ENCODE results near the gene DSG3. TPM values are rescaled to one million over a fixed set of nuclear protein-coding genes. Genes with fewer than 3 reads are reported as not detected.

DSG3 gene
- total RNA-seq, 1 experiment from 2014 or later, result not detected

GRCh38 chr18:31483396-31483795 lies 35.9 kb downstream of the DSG3 start:
- DNase-seq (ENCODE audit: low spot score), result no peak
- no peaks in the 10 kb centered on the region for H3K36me3 ChIP-seq (ENCODE audit: insufficient read depth, low read length, poor library complexity, severe bottlenecking)
- no peak overlapping the region for H3K4me3 ChIP-seq (ENCODE audit: low read depth, low read length, poor library complexity, severe bottlenecking)
- CTCF ChIA-PET, result no interaction called here
- H3K27me3 ChIP-seq (replicated peaks; ENCODE audit: insufficient read depth, low read depth, low read length, poor library complexity), result peaks cover 46% of the 10 kb centered on the region
- intact Hi-C loops (cut with micrococcal nuclease; ENCODE audit: unreplicated experiment), result no loop called here
- POLR2A ChIA-PET (ENCODE audit: low non-redundant PET), result no interaction called here
- H3K4me1 ChIP-seq (ENCODE audit: insufficient read depth, low read length, poor library complexity, severe bottlenecking), result no peaks in the 10 kb centered on the region
- TF ChIP-seq EZH2 (IDR thresholded peaks at IDR 0.05; ENCODE audit: borderline replicate concordance, low read depth, low read length, poor library complexity, severe bottlenecking), result no peak
- TF ChIP-seq, protein P1, sequence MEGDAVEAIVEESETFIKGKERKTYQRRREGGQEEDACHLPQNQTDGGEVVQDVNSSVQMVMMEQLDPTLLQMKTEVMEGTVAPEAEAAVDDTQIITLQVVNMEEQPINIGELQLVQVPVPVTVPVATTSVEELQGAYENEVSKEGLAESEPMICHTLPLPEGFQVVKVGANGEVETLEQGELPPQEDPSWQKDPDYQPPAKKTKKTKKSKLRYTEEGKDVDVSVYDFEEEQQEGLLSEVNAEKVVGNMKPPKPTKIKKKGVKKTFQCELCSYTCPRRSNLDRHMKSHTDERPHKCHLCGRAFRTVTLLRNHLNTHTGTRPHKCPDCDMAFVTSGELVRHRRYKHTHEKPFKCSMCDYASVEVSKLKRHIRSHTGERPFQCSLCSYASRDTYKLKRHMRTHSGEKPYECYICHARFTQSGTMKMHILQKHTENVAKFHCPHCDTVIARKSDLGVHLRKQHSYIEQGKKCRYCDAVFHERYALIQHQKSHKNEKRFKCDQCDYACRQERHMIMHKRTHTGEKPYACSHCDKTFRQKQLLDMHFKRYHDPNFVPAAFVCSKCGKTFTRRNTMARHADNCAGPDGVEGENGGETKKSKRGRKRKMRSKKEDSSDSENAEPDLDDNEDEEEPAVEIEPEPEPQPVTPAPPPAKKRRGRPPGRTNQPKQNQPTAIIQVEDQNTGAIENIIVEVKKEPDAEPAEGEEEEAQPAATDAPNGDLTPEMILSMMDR (conservative IDR thresholded peaks at IDR 0.05; ENCODE audit: low read depth, low read length), result no peak
- no peaks in the 10 kb centered on the region for H3K9me3 ChIP-seq (ENCODE audit: low read depth, low read length, poor library complexity, severe bottlenecking)
- no peak overlapping the region for H3K27ac ChIP-seq (ENCODE audit: low read depth, low read length, poor library complexity, severe bottlenecking)
- no TSS peak for BruUV-seq (replicated peaks)

DNA sequence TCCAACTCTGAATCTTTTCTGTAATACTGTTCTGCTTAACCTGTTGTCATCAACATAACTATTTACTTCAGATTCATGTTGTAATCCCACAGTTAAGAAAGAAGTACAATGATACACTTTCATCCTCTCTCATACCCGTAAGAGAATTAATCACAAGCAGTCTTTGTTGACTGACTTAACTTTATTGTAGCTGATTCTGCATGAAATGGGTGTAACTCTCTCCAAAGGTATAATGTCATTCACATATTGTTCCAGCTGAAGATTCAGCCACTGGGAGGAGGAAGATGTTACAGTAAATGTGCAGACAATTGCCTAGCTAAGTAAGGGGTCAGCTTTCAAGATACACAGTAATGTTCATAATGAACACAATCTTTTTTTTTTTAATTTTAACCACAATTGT lies 36.9 kb downstream of the DSG3 start:
- DNase-seq (ENCODE audit: low spot score), result no peak
- H3K27me3 ChIP-seq (replicated peaks; ENCODE audit: insufficient read depth, low read depth, low read length, poor library complexity), result peaks cover 39% of the 10 kb centered on the region
- H3K4me3 ChIP-seq (ENCODE audit: low read depth, low read length, poor library complexity, severe bottlenecking), result no peak overlapping the region
- intact Hi-C loops (cut with micrococcal nuclease; ENCODE audit: unreplicated experiment), result no loop called here
- no peak for TF ChIP-seq EZH2 (IDR thresholded peaks at IDR 0.05; ENCODE audit: borderline replicate concordance, low read depth, low read length, poor library complexity, severe bottlenecking)
- TF ChIP-seq, protein P1 (conservative IDR thresholded peaks at IDR 0.05; ENCODE audit: low read depth, low read length), result no peak
- CTCF ChIA-PET, result no interaction called here
- no peaks in the 10 kb centered on the region for H3K9me3 ChIP-seq (ENCODE audit: low read depth, low read length, poor library complexity, severe bottlenecking)
- H3K27ac ChIP-seq (ENCODE audit: low read depth, low read length, poor library complexity, severe bottlenecking), result no peak overlapping the region
- H3K36me3 ChIP-seq (ENCODE audit: insufficient read depth, low read length, poor library complexity, severe bottlenecking), result no peaks in the 10 kb centered on the region
- no peaks in the 10 kb centered on the region for H3K4me1 ChIP-seq (ENCODE audit: insufficient read depth, low read length, poor library complexity, severe bottlenecking)
- BruUV-seq (replicated peaks), result no TSS peak
- POLR2A ChIA-PET (ENCODE audit: low non-redundant PET), result no interaction called here

DNA sequence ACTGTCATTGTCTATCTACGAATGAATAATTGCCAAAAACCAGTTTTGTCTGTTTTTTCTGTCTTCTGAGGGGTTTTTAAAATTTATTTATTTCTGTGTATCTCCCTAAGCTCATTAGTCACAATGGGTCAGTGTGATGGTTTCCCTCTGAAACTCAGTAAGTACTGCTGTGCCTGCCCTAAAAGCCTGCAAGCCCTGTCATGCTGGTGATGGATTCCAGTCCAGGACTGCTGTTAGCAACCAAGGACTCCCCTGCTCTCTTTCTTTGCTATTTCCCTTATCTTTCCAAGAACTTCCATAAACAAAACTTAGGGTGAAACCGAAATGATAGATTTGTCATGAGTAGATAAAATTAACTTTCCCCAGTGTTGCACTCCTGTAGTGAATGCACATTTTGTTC lies 38.6 kb downstream of the DSG3 start:
- TF ChIP-seq, protein P1 (conservative IDR thresholded peaks at IDR 0.05; ENCODE audit: low read depth, low read length), result no peak
- TF ChIP-seq EZH2 (IDR thresholded peaks at IDR 0.05; ENCODE audit: borderline replicate concordance, low read depth, low read length, poor library complexity, severe bottlenecking), result no peak

More for the DNA sequence above, 38.6 kb downstream of the DSG3 start:
- Histone ChIP-seq H3K4me1 (ENCODE audit: insufficient read depth, low read length, poor library complexity, severe bottlenecking) (no peaks in the 10 kb centered on the region), H3K9me3 (ENCODE audit: low read depth, low read length, poor library complexity, severe bottlenecking) (no peaks in the 10 kb centered on the region), H3K36me3 (ENCODE audit: insufficient read depth, low read length, poor library complexity, severe bottlenecking) (no peaks in the 10 kb centered on the region), H3K4me3 (ENCODE audit: low read depth, low read length, poor library complexity, severe bottlenecking) (no peak overlapping the region), H3K27me3 (replicated peaks; ENCODE audit: insufficient read depth, low read depth, low read length, poor library complexity) (peaks cover 31% of the 10 kb centered on the region), H3K27ac (ENCODE audit: low read depth, low read length, poor library complexity, severe bottlenecking) (no peak overlapping the region)
- ChIA-PET CTCF (no interaction called here), POLR2A (ENCODE audit: low non-redundant PET) (no interaction called here)
- BruUV-seq (replicated peaks), result no TSS peak
- no peak for DNase-seq (ENCODE audit: low spot score)
- intact Hi-C loops (cut with micrococcal nuclease; ENCODE audit: unreplicated experiment), result no loop called here
